Fibroblast of pulmonary artery (primary cell): Measurements from ENCODE around the gene PSTPIP2.
A peak's percentile ranks its signal among the peaks of the same experiment; 100 is the strongest.
"Not testable (repeated sequence)": the region's sequence is repeated elsewhere in the genome, so short reads cannot be mapped to it uniquely, and the experiment has no call there.

Experiments used
- DNase-seq: peaks from one replicate; pipeline ENCODE4 v3.0.0-alpha.2; 2010; ENCODE audit warnings: low read depth
- H3K4me3 ChIP-seq: replicated peaks from 2 replicates; pipeline ENCODE4 v1.5.1; 2011; ENCODE audit warnings: low read depth, mild to moderate bottlenecking, control low read depth, low read length, moderate library complexity
- TF ChIP-seq, protein P1 (sequence below): IDR thresholded peaks from 2 replicates; pipeline ENCODE4 v1.5.1; 2011; ENCODE audit warnings: mild to moderate bottlenecking, control low read depth, low read length, inconsistent platforms; ENCODE audit errors: missing control alignments

The PSTPIP2 gene

DNA sequence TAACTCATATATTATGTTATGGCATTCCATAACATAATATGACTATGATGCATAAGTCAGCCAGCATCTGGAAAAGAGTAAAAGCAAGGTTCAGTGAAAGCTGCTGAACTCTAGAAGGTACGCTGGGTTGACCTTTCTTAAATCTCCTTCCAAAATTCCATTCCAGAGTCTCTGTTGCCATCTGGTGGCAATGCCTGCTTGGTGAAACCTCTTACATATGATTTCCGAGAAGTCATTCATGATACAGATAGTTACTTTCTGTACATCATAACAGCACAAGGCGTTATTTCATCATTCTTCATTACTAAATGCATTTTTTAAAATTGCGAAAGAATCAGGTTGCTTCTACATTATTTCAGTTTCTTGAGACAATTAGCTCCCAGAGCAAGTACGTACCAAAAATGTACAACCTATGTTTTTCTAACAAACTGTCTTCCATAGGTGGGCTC, 97.9 kb downstream of the PSTPIP2 start:
- DNase-seq: peak; percentile 92
- no peak overlapping the region for H3K4me3 ChIP-seq
- TF ChIP-seq, protein P1, sequence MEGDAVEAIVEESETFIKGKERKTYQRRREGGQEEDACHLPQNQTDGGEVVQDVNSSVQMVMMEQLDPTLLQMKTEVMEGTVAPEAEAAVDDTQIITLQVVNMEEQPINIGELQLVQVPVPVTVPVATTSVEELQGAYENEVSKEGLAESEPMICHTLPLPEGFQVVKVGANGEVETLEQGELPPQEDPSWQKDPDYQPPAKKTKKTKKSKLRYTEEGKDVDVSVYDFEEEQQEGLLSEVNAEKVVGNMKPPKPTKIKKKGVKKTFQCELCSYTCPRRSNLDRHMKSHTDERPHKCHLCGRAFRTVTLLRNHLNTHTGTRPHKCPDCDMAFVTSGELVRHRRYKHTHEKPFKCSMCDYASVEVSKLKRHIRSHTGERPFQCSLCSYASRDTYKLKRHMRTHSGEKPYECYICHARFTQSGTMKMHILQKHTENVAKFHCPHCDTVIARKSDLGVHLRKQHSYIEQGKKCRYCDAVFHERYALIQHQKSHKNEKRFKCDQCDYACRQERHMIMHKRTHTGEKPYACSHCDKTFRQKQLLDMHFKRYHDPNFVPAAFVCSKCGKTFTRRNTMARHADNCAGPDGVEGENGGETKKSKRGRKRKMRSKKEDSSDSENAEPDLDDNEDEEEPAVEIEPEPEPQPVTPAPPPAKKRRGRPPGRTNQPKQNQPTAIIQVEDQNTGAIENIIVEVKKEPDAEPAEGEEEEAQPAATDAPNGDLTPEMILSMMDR: peak; percentile 87

DNA sequence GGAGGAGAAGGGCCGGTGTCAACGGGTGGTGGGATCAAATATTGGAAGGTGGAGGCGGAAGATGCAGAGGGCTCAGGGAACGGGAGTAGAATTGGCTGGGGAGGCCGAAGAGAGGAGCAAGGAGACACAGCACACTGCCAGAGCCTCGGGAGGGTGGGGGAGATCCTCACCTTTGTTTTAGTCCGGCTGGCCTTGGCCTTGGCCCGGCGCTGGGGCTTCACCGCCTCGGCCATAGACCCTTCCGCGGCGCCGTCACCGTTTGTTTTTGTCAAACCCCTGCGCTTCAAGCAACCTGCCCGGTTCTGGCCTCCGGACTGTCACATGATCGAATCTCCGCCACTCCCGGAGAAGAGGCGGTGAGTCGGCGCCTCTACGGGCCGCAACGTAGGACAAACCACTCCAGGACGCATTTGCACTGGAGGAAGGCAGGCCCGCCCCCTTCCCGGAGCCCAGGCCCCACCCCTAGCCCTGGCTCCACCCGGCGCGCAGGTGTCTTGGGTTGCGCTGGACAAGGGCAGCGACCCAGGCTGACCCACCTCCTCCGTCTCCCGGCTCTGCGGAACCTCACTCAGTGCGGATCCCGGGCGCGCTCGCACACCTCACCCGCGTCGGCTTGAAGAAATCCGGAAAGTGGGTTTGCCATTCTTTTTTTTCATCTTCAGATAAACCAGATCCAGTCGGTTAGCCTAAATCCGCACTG, 104.9 kb downstream of the PSTPIP2 start, which contains the start of gene EPG5:
TSS of gene EPG5 (minus strand) at position 323 of the 700 bp plus-strand sequence. CDS start at position 233, 90 bp downstream.
- TF ChIP-seq, protein P1: no peak
- DNase-seq: peak; percentile 96
- H3K4me3 ChIP-seq: peak within 1 kb of the TSS; percentile 68

DNA sequence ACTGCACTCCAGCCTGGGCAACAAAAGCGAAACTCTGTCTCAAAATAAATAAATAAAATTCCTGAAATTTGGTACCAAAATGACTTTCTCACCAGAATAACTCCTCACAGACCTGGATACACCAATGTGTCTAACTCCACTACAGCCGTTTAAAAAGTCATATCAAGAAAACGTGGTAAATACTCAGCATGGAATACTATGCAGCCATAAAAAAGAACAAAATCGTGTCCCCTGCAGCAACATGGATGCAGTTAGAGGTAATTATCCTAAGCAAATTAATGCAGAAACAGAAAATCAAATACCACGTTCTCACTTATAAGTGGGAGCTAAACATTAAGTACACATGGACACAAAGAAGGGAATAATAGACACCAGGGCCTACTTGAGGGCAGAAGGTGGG, 107.1 kb downstream of the PSTPIP2 start:
- DNase-seq, H3K4me3 ChIP-seq: not testable (repeated sequence)

DNA sequence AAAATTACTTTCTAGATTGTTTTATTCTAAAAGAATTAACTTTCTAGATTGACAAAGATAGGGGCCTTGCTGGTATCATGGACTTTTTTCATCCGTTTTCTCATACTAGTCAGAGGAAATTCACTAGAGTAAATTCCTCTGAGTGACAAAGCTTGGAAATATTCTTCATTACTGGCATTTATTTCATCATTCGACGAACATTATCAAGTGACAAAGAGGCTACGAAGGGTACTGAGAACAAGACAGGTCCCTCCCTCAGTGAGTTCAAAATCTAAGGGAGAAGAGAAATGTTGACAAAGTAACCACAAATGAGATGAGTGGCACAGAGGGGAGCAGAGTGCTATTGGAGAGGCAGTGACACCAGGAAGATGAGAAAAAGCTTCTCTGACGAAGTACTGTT, 109.2 kb downstream of the PSTPIP2 start:
- no peak overlapping the region for H3K4me3 ChIP-seq
- TF ChIP-seq, protein P1: no peak
- DNase-seq: peak; percentile 71

DNA sequence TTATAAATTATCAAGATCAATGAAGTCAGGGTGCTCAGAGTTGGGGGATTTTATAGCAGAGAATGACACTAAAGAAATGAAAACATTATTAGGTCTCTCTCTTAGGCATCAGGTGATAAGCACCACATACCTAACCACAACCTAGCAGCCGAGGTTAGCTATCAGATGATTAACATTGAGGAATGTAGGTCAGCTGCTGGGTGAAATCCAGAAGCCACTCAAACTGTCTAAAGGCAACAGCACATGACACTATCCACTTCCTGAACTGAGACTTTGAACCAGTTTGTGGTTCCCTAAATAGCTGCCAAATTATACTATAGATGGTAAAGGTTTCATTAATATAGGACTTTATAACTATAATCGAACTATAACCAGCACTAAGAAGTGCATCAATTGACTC, 109.6 kb downstream of the PSTPIP2 start:
- H3K4me3 ChIP-seq: no peak overlapping the region
- TF ChIP-seq, protein P1: no peak
- DNase-seq: peak; percentile 68

DNA sequence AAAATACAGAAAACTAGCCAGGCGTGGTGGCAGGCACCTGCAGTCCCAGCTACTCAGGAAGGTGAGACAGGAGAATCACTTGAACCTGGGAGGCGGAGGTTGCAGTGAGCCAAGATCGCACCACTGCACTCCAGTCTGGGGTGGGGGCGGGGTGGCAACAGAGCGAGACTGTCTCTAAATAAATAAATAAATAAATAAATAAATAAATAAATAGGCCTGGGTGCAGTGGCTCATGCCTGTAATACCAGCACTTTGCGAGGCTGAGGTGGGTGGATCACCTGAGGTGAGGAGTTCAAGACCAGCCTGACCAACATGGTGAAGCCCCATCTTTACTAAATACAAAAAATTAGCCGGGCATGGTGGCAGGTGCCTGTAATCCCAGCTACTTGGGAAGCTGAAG, 112.6 kb downstream of the PSTPIP2 start:
- DNase-seq, H3K4me3 ChIP-seq: not testable (repeated sequence)

DNA sequence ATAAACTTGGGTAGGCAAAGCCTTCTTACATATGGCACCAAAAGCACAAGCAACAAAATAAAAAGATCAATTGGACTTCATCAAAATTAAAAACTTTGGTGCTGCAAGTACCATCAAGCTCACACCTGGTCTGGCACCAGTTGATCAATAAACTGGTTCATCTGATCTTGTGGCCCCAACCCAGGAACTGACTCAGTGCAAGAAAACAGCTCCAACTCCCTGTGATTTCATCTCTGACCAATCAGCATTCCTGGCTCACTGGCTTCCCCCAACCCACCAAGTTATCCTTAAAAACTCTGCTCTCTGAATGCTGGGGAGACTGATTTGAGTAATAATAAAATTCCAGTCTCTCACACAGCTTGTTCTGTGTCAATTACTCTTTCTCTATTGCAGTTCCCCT, 113.3 kb downstream of the PSTPIP2 start:
- no peak overlapping the region for H3K4me3 ChIP-seq
- DNase-seq: no peak
- TF ChIP-seq, protein P1: no peak

DNA sequence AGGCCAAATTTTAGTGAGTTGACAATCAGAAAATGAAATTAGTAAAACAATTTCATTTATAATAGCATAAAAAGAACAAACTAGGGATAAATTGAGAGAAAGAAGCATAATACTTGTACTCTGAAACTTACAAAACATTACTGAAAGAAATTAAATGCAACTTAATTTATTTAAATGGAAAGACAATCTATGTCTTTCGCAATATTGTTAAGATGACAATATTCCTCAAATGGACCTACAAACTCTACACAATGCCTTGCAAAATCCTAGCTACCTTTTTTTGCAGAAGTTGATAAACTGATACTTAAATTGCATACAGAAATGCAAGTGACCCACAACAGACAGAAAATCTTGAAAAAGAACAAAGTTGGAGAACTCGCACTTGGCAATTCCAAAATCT, 114.0 kb downstream of the PSTPIP2 start:
- H3K4me3 ChIP-seq: no peak overlapping the region
- TF ChIP-seq, protein P1: no peak
- DNase-seq: no peak
